NCI-H1930 (cell line): ENCODE results near the gene ZNF507.

ENCODE experiments used
- DNase-seq, 2 experiments: peaks; one replicate each; lab custom pipeline; 2025; lab: John Stamatoyannopoulos, UW

The ZNF507 gene

GRCh38 chr19:32339988-32340874, 5.2 kb upstream of the ZNF507 start:
- DNase-seq: peak in 1 of 2 experiments; percentile 23

- DNase-seq: no peak
These were observed 2.7 kb upstream of the ZNF507 start for GRCh38 chr19:32342695-32343094.

GRCh38 chr19:32343550-32344262, 1.7 kb upstream of the ZNF507 start:
- no peak for DNase-seq

GRCh38 chr19:32346901-32347300, 1.5 kb downstream of the ZNF507 start:
- no peak for DNase-seq

- no peak for DNase-seq
These were observed 2.2 kb downstream of the ZNF507 start for GRCh38 chr19:32347573-32347972.

- no peak for DNase-seq
These were observed 3.6 kb downstream of the ZNF507 start for GRCh38 chr19:32349051-32349450.

- DNase-seq: no peak
These were observed 4.5 kb downstream of the ZNF507 start for GRCh38 chr19:32349724-32350470.

GRCh38 chr19:32350471-32350865, 5.1 kb downstream of the ZNF507 start:
- no peak for DNase-seq

- no peak for DNase-seq
These were observed 5.6 kb downstream of the ZNF507 start for GRCh38 chr19:32350987-32351348.

- no peak for DNase-seq
These were observed 6.8 kb downstream of the ZNF507 start for GRCh38 chr19:32352241-32352630.

GRCh38 chr19:32354345-32354744, 8.9 kb downstream of the ZNF507 start:
- no peak for DNase-seq

GRCh38 chr19:32355309-32355708, 9.9 kb downstream of the ZNF507 start:
- DNase-seq: no peak

- DNase-seq: no peak
These were observed 12.3 kb downstream of the ZNF507 start for GRCh38 chr19:32357720-32358119.

- no peak for DNase-seq
These were observed 12.9 kb downstream of the ZNF507 start for GRCh38 chr19:32358321-32358720.

GRCh38 chr19:32359581-32359980, 14.2 kb downstream of the ZNF507 start:
- no peak for DNase-seq

- DNase-seq: no peak
These were observed 16.3 kb downstream of the ZNF507 start for GRCh38 chr19:32361574-32362317.

- DNase-seq: no peak
These were observed 16.9 kb downstream of the ZNF507 start for GRCh38 chr19:32362318-32362691.

GRCh38 chr19:32363175-32363574, 17.8 kb downstream of the ZNF507 start:
- no peak for DNase-seq

- DNase-seq: no peak
These were observed 18.2 kb downstream of the ZNF507 start for GRCh38 chr19:32363632-32364031.

GRCh38 chr19:32364040-32364439, 18.6 kb downstream of the ZNF507 start:
- DNase-seq: no peak

- DNase-seq: no peak
These were observed 21.7 kb downstream of the ZNF507 start for GRCh38 chr19:32367063-32367462.

GRCh38 chr19:32367948-32368536, 22.6 kb downstream of the ZNF507 start:
- DNase-seq: no peak
